NCI-H1048 (cell line): ENCODE results near the gene ST6GALNAC3.

Experiments
- DNase-seq: peaks from one replicate; lab custom pipeline; 2025; lab: John Stamatoyannopoulos, UW

The ST6GALNAC3 gene

DNA sequence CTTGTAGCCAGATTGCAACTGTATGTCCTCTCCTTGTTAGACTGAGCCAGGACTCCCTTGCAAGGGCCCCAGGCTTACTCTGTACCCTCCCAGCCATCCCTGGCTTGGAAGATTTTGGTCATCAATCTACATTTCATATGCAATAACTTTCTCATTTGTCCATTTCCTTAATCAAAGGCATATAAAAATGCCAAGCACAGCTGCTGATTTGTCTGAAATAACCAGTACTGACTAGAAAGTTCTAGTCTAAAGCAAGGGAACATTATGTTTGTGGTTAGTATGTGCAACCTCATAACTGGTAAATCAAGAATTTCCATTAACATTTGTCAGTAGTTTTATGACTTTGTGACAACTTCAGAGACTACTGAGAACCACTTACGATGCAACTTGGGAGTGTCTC lies 370.2 kb downstream of the ST6GALNAC3 start:
- DNase-seq, result no peak

DNA sequence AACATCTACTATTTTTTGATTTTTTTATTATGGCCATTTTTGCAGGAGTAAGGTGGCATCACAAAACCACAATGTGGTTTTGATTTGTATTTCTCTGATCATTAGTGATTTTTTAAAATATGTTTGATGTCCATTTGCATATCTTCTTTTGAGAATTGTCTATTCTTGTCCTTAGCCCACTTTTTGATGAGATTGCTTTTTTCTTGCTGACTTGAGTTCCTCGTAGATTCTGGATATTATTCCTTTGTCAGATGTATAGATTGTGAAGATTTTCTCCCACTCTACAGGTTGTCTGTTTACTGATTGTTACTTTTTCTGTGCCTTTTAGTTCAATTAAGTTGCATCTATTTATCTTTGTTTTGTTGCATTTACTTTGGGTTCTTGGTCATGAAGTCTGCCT lies 375.7 kb downstream of the ST6GALNAC3 start:
- no peak for DNase-seq

DNA sequence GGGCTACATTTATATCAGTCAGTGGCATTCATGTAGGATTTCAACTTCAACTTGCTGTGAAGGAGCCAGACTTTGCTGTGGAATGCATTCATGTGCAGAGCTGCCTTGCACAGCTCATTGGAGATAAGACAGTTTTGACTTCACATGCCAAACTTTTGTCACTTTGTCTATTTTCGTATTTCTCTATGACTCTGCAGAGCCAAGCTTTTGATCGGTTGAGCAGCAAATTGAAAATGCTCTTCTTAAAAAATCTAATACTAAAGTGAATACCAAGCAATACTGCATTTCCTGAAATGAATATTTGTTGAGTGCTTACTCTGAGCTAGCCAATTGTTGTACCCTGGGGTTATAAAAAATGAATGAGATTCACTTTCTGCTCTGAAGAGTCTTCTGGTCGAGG lies 388.7 kb downstream of the ST6GALNAC3 start:
- DNase-seq, result no peak

DNA sequence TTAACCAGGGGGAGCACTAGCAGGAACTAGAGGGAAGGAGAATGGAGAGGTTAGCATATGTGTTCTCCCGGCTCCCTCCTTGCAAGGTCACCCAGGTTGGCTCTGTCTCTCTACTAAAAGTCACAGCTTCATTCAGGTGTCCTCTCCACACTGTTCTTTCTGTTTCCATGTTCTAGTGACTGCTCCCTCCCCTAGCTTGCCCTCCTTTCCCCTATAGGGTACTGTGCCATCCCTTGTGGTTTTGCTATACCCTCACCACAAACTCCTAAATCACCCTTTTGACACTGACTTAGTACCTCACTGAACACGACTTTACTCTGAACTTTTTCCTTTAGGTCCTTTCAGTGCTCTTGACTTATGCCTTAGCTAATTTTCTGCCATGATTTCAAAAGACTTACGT lies 389.3 kb downstream of the ST6GALNAC3 start:
- no peak for DNase-seq

DNA sequence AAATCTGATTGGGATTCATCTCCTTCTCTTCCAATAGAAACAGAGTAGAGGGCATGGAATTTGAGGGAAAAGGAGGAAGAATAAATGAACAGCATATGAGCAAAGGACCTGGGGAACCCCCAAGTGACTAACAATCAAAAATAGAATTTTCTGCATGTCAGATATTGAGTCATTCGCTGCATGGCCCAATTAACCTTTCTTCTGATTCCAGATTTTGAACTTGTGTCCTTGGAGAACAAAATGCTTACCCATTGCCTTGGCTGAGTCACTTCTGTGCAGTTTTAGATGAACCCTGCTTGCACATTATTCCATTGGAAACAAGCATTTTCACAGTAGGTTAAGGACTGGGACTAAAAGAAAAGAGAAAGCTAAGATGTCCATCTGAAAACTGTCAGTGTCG lies 390.5 kb downstream of the ST6GALNAC3 start:
- no peak for DNase-seq

DNA sequence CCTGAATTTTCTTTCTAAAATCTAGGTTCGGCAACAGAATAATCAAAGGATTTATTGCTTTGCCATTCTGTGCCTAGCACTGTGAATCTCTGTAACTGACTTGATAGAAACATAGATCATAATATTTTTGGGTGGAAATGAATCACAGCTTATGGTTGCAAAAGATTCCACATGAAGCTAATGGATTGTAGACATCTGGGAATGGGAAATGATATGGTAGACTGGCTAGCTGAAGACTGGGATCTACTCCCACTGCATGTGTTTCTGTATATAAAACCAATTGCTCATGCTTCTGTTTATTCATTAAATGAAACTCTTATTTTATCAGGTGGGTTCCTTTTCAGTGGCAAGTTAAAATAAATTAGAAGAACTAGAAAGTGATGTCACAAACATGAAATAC lies 395.6 kb downstream of the ST6GALNAC3 start:
- DNase-seq, result no peak

DNA sequence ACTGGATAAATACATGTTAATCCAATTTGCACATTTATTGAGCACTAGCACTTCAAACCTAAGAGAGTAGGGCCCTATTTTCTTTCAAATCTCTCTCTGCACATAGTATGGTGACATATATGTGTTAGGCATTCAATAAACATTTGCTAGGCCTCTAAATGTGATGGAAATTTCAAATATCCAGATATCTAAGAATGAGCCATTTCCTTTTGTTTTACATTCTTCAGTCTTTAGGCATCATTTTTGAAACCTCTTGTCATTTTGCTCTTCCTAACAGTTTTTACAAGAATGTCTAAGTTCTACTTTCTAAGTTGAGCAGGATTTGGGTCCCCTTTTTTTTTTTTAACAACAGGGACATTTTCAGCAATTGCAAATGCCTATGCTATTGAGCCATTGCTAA lies 397.0 kb downstream of the ST6GALNAC3 start:
- DNase-seq, result no peak

DNA sequence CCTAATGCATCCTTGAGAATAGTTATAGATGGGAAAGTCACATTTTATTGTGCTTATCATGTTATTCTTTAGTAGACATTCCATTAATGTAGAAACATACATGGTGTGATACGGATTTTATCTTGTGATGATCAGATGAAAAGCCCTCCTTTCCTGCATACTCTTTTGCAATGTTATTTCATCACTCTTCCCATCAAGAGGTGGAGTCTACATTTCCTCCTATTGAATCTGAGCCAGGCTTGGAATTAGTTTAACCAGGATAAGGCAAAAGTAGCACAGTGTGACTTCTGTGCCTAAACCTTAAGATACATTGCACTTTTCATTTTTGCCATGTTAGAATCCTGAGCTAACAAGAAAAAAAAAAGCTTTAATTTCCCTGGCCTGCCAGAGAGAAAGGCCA lies 399.0 kb downstream of the ST6GALNAC3 start:
- no peak for DNase-seq

DNA sequence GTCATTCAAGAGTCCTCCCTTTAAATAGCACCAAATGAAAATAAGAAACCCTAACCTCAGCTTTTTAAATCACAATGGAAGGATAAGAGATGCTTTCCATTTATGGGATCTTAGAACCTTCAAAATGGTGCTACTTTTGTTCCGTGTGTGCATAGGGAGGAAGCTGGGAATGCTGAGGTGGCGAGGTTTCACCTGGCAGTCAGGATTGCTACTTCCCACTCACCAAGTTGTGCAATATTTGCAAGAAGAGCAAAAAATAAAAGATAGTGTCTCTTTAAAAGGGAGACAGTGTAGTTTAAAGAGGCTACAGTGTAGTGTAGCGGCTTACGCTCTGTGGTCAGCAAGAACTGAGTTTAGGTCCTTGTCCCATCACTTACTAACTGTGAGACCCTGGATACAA lies 400.4 kb downstream of the ST6GALNAC3 start:
- no peak for DNase-seq

DNA sequence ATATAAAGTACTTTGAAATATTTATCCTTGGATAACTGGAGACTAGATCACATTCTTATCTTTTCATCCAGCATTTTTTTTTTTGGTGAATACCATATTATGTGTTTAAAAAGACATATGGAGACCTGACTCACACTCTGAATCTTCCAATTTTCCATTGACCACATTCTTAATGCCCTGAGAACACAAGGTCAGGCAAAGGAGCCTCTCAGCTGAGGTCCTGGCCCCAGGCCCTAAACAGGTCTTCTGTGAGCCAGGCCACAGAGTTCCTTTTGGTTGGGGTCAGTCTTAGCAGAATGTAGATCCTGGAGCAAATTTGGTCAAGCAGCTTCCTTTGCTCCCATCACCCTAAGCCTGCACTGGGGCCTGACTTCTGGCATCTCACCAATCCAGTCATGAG lies 402.6 kb downstream of the ST6GALNAC3 start:
- no peak for DNase-seq

DNA sequence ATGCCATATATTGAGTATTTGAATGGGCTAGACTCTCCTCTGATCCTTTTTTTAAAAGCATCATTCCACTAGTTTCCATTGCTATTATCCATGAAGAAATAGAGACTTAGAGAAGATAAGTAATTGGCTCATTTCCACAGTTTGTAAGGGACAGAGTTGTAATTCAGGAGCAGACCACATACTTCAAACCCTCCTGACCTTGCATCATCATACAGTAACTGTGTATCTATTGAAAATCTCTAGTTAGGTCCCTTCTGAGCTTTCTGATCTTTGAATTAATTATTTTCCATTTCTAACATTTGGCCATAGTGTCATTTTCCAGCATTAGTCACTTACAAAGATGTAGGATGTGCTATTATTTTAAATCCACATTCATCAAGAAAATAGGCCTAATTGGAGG lies 406.3 kb downstream of the ST6GALNAC3 start:
- DNase-seq, result no peak

DNA sequence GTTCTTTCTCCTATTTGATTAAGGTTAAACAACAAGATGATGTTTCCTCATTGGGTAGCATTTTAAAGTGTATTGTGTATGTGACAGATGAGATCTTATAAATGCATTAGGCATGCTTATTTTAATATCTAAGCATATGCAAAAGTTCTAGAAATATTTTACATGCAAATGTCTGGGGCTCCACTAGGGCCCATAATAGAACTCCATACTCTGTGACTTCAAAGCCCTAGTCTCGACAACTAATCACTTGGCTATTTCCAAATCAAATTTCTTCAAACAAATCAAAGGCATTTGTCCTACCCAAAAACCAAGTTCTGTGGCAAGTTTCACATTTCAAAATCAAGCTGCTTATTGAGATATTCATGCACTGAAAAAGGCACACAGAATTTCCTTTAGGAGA lies 407.1 kb downstream of the ST6GALNAC3 start:
- peak; percentile 35 for DNase-seq

DNA sequence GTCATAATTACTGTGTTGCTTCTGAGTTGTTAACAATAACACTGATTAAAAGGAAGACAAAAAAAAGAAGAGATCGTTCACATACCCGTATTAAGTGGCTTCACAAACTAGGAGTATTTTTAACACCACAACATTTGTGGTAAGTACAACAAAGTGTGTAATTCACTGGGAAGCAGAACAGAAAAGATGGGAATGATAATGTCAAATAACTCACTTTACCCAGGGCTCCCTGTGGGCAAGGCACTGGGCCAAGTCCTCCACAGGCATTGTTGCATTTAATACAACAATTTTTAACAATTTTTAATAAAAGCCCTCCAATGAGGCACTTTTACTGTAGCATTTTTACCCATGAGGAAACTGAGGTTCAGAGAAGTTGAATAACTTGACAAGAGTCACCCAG lies 407.7 kb downstream of the ST6GALNAC3 start:
- DNase-seq, result no peak

DNA sequence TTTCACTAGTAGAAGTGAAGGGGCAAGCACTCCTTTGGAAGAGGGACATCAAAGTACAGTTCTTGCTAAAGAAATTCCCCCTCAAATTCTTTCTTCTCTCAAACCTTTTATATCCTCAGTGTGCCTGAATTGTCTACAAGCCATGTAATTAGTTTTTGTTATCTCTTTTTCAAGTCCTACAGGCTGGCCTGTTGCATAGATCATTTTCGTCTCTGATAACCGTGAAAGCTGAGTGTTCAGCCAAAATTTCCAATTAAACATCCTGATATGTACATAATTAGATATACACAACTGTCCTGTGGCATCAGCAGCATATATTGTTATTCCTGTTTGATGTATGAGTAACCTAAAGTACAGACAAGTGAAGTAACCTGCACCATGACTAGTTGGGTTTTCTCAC lies 417.2 kb downstream of the ST6GALNAC3 start:
- DNase-seq, result no peak

DNA sequence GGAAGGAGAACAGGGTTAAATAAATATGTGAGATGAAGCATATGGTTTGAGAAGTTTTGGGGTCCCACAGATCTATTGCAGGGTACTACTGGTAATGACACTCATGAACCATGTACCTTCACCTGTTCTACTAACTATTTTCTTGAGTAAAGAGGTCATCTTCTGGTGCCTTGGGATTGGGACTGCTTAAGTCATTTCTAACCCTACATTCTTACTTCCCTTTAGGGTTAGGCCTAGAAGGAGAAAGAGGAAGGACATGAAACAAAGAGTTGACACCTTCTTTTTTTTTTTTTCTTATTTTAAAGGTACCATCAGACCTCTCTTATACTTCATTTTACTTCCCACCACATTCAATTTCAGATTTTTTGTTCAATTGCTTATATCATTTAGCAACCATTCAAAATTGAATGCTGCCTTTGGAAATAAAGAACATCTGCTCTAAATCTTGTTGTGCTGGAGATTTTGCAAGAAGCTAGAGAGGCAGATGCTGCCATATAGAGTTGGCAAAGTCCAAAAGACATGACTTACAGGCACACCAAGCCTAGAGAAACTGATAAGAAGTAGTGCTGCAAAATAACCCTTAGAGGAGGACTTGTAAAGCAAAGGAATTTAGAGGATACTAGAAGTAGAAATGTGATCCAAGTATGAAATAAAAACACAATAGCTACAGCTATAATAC lies 418.3 kb downstream of the ST6GALNAC3 start:
- no peak for DNase-seq

DNA sequence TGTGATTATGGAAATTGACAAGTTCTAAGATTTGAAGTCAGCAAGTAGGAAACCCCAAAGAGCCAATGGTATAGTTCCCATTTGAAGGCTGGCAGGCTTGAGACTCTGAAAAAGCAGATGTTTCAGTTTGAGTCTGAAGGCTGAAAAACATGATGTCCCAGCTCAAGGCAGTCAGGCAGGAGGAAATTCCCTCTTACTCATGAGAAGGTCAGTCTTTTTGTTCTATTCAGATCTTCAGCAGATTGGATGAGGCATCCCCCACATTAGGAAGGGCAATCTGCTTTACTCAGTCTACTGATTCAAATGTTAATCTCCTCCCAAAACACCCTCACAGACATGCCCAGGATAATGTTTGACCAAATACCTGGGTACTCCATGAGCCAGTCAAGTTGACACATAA lies 420.3 kb downstream of the ST6GALNAC3 start:
- DNase-seq, result no peak

DNA sequence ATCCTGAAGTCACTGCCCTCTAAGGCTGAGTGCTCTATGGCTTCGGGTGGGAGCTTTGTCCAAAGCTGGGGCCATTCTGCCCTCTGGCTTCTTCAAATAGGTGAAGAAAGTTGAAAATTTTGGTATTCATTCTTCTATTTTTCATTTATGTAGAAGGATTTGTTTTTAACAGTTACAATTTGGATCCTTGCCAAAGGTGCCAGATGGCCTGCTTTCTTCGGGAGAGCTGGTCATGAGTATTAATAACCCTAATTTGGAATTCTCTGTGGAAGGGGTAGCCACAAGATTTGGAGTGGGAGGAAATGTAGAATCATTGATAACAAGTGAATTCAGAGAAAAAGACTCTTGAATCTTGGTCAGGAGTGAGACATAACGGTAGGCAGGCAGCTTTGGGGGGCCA lies 422.3 kb downstream of the ST6GALNAC3 start:
- DNase-seq, result no peak

DNA sequence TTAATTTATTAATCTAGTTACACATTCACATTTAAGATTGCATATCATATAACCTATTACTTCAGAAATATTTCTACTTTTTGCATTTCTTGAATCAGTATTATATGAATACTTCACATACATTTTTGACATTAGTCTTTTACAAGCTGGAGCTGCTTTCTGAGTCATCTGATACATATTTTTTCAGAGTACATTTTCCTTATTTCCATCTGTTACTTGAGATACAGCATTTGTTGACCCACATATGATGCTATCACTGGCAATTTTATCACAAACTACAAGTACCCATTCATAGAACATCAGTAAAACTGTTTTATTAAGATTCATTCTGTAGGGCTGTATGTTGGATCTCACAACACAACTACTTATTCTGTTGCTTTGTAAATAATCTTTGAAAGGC lies 425.6 kb downstream of the ST6GALNAC3 start:
- DNase-seq, result no peak

DNA sequence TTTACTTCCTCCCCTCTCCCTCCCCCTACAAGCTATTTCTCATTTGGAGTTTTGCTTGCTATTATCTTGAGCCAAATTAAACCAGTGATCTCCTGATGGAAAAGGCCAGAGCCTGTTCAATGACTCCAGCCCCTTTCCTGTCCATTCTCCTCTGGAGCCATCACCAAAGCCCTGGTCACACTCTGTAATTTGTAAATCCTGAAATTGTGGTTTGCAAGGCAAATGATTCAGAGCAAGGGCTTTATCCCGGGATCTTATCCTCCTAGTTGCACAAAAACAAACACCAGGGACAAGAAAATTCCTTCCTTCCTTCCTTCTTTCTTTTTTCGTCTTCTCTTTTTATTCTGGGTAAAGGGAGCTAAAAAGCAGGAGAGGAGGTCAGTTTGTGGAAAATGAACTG lies 426.6 kb downstream of the ST6GALNAC3 start:
- no peak for DNase-seq

DNA sequence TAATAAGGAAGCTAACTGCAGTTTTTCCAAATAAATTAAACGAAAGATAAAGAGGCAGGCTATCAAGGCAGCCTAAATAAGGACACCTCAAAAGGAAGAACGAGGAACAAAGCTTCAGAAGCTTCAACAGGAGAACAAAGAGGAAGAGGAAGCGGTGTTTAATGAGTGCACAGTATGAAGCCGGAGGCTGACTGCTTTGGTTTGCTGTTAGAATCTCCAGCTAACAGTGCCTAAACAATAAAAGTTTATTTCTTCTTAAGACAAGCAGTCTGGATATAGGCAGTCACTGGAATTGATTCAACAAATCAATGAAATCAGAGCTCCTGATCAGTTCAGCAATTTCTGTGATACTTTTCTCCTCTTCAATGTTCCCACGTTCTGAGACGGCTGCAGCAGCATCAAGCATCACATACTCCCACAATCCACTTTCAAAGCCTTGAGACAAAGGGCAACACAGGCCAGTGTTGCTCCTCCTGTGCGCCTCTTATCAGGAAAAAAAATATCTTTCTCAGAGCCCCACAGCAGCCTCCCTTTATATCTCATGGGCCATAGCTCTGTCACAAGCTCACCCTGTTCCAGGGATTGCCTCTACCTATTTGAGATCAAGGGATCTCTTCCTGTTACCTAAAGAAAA lies 427.2 kb downstream of the ST6GALNAC3 start:
- no peak for DNase-seq

DNA sequence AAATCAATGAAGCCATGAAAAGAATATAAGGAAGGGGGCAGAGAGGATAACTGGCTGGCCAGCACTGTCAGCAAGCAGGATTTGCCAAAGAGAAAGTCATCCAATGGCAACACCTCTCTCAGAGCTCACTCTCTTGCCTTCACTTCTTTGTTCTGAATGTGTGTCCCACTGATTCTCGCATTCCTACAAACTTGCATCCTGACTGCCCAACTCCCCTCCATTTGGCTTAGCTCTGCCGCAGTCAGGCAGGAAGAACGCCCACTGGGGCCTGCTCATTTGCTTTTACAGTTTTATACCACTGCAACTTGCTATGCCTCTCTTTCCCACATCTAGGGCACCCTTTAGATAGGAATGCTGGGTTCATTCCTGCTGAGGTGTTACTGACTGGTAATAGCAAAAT lies 428.6 kb downstream of the ST6GALNAC3 start:
- no peak for DNase-seq

DNA sequence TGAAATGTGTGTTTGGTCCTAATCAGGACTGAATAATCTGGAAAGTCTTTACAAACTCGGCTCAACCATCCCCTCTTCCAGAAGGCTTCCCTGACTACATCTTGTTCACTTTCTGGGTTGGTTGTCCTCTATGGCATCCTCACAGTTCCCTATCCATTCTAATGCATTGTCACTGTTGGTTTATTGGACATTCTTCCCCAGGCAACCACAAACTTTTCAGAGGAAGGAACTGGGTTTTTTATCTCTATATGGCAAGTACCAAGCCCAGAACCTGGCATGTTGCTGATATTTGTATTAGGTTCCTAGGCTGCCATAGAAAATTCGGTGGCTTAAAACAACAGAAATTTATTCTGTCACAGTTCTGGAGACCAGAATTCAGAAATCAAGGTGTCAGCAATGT lies 429.2 kb downstream of the ST6GALNAC3 start:
- no peak for DNase-seq

DNA sequence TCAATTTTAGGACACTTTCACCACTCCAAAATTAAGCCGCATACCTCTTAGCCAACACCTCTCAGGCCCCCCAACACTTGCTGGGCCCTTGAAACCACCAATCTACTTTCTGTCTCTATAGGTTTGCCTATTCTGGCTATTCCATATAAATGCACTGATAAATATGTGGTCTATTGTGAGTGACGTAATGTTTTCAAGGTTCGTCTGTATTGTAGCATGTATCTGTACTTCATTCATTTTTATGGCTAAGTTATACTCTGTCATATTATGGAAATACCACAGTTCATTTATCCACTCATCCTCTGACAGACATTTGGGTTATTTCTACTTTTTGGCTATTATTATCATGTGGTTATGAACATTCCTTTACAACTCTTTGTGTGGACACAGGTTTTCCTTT lies 432.8 kb downstream of the ST6GALNAC3 start:
- DNase-seq, result no peak

DNA sequence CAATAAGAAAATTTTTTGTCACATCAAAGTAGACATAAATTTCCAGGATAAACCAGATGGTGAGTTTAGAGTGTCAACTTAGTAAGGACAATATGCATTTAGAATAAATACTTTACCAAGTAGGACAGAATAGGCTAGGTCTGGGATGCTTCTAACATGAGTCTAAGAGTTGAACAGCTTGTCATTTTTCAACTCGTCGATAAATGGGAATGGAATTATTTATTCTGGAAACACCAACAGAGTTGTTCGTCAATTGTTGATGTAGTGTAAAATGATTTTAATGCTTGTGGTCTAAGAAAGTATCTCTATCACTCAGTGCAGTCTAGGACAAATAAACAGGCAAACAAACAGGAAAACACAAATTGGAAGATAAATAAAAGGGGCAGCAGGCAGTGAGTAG lies 434.3 kb downstream of the ST6GALNAC3 start:
- no peak for DNase-seq
